GM19238 (cell line): ENCODE measurements around the gene DHRS2.

Experiments used
- DNase-seq: peaks from one replicate; pipeline ENCODE4 v3.0.0; 2011; ENCODE audit warnings: low spot score; ENCODE audit not compliant: insufficient read length

DHRS2 gene

GRCh38 chr14:23646648-23647549, 10.7 kb downstream of the DHRS2 start:
- DNase-seq = no peak

GRCh38 chr14:23647619-23648018, 11.5 kb downstream of the DHRS2 start:
- DNase-seq = no peak

DNA sequence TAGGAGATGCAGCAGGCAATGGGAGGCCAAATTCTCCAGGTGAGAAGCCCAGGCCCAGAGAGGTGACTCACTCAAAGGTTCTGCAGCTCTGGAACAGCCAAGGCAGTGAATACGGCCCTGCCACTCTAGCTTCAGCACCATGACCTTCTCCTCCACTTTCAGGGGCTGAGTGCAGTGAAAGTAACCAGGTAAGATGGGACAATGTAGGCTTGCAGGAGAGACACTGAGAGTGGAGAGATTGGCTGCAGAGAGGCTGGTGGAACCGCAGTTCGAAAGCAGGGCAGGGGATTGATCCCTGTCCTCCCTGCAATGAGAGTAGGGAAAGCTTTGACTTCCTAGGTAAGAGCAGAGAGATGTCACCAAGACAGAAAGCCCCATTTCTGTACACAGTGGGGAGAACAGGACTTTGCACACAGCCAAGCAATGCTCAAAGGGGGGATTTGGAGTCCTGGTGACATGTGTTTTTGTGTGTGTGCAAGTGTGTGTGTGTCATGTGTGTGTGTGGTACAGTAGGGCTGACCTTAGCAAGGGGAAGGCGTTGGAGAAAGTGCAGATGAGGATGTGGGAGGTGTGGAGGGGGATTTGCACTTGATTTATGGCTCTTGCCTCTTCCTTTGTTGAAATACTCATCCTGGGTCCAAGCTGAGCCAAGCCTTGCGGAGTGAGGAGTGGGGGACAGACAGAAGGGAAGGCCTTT, 12.7 kb downstream of the DHRS2 start:
- no peak for DNase-seq

DNA sequence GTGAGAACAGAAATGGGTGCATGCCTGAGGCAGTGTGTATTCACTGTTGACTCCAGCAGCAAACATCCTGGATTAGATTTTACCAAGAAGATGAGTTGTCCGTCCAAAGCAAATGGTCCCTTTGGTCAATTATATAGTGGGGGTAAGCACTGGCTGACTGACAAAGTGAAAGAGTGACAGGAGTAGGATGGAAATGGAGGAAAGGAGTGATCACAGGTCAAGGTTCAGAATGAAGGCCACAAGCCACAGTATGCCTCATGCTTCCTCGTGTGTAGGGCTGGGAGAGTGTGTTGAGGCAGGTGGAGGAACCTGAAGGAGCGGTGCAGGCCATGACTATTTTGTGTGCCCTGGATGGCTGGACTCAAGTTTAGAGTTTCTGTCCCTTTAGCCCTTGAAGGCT, 14.3 kb downstream of the DHRS2 start:
- DNase-seq = no peak

- no peak for DNase-seq
Measured at GRCh38 chr14:23653051-23653450, 16.9 kb downstream of the DHRS2 start.

- DNase-seq = no peak
Measured at GRCh38 chr14:23654231-23654630, 18.1 kb downstream of the DHRS2 start.

DNA sequence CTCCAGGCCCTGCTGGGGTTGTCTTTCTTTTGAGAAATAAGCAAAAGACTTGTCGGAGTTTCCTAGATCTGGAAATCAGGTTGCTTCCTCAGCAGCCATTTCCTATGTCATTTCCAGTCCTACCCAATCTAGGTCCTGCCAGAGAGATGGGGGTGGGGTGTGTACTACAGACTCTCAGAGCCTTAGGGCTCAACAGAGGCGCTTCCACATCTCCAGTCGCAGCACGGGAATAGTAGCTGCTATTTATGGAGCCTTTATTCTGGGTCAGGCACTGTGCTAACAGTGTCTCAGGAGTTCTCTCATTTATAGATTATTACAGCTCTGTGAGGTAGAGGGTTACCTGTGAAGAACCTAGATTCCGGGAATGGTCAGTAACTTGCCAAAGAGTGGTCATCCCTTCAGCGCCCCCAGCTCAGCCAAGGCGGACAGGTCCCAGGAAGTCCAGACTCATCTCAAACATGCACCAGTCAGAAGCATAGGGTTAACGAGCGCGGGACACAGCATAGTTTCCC, 21.9 kb downstream of the DHRS2 start:
- no peak for DNase-seq

- no peak for DNase-seq
Measured at GRCh38 chr14:23660290-23661226, 24.4 kb downstream of the DHRS2 start.

DNA sequence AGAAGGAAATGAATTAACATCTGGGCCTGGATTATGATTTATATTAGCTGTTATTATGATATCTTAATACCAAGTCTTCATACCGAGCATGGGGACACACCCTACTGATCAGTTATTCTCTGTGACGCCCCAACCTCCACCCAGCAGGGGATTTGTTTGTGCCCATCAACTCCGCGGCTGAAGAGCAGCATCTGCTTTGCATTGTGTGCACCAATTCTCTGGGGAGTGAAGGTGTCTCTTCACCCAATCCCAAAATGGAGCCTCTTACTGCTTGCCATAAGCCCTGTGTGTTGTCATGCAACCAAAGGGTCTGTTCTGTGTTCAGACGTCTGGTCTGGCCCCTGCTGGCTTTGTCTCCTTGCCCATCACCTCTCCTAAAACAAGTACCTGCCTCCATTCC, 25.4 kb downstream of the DHRS2 start:
- DNase-seq = no peak

GRCh38 chr14:23663127-23663526, 27.0 kb downstream of the DHRS2 start:
- DNase-seq = no peak

DNA sequence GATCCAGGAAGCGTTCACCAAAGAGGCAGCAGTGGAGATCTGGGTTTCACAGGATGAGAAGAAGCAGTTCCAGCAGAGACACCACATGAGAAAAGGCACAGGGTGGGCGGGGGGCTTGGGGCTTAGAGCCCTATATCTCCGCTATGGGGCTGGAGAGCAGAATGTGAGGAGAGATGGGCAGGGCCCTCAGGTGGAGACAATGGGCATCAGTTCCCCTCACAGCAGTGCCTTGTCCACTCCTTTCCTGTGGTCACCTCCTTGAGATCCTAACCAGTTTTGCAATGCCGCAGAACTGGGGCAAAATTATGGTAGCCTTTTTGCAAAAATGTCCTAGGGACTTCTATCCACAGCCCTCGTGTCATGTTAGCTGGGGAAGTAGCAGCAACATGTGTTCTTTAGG, 27.5 kb downstream of the DHRS2 start:
- DNase-seq = no peak

DNA sequence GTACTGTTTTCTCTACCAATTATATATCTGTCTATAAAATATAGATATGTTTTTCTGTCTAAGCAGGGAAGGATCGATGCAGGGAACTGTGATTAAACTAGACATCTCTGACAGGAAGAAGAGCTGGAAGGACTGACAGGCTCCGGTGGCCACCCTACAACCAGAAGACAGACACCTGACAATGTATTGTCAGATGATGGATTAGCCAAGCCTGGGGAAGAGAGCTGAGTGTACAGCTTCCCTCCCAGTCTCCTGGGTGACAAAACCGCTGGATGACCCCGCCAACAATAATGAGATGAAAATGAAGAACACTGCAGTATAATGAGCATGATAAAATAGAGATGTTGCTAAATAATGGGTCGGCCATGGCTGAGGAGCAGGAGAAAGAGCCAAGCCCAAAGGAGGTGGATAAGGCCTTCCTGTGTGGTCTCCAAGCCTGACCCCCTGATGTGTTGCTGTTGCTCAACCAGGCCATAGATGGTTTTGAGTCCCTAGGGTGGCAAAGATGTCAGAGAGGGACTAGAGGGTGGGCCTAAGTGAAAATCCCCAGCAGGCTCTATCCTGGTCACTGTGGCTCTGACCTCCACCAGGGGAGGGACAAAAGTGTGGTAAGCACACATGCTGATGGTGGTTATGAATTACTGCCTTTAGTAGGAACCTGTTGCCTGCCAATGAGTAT, 28.2 kb downstream of the DHRS2 start:
- no peak for DNase-seq

DNA sequence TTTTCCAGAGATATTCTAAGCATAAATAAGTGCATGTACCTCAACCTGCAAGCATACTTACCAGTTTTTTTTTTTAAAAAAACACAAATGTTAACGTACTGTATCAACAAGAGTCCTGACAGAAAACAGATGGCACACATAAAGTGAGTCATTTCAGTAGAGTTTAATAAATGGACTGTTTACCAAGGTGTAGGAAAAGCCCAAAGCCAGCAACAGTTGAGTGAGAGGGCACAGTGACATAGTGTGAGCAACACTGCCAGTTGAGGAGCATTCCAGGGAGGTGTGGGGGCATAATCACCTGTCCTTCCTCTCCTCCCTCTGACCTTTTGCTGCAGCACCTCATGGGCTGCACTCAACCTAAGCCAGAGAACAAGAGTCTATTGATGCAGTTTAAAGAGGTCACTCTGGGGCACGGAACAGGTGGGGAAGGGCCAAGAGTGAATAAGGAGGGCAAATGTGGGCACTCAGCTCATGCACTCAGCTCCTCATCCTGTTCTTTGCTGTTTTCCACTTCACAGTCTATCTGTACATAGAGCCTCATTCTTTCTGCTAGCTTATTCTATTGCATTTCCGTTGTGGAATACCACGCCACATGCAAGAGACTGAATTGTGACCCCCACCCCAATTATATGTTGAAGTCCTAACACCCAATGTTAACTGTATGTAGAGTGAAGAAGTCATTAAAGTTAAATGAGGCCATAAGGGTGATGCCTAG, 29.3 kb downstream of the DHRS2 start:
- no peak for DNase-seq

DNA sequence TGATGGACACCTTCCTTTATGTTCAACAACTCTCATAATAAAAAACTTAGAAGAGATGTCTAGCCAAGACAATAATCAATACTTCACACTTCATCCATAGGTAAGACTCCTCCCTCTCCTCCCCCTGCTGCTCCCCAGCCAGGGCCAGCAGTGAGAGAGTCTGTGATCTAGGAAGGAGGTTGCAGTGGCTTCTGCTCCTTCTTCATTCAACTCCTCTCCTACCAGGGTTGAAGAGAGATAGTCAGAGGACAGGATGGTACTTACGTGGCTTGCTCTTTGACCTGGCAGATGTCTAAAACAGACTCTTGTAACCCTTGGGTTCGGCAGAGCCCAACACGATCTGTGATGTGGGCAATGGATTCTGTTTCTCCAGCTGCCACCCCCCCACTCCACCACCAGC, 31.0 kb downstream of the DHRS2 start:
- DNase-seq = no peak

DNA sequence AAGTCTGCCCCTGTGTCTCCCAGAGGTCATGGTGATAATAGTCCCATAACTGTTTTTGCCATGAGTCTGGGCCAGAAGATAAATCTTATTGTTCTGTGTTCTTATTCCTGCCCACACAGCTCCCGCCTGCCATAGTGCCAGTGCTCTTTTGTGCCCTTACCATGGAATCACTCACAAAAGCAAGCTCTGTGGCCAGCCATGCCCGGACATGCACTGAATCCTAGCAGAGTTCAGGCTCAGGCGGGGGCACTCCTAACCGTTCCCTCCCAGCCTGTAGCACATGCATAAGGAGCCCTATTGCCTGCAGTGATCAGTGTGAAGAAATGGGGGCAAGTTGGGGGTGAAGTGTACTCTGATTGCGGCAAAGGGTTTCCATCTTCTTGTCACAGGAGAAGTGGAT, 33.3 kb downstream of the DHRS2 start:
- DNase-seq = no peak

GRCh38 chr14:23670481-23670880, 34.3 kb downstream of the DHRS2 start:
- no peak for DNase-seq

DNA sequence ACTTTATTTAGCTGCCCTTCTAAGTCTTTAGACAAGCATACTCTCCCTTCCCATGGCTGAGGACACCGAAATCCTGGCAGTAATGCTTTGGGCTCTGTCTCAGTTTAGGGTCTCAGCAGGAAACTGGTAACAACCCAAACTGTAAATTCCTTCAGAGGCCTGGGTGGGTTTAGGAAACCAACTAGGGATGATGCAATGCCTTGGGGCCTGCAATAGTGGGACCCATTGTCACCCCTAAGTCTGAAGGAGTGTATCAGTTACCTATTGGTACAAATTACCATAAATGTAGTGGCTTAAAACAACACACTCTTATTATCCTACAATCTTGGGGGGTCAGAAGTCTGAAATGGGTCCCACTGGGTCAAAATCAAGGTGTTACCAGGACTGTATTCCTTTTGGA, 36.0 kb downstream of the DHRS2 start:
- DNase-seq = no peak

DNA sequence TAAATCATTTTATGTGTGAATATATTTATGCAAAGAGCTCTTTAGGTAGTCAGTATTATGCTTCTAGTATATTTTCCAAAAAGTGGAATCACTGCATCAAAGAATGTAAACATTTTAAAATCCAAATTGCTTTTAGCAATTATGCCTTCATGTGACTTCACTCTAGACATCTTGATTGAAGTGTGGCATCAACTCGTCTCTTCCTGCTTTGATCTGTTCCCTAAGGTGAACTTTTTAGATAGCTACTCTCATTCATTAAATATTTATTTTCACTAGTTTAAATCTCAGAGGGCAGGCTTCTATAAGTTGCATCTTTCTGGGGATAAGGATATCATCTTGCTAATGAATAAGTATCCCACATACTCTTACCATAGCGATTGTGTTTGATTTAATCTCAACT, 39.2 kb downstream of the DHRS2 start:
- DNase-seq = no peak

- no peak for DNase-seq
Measured at GRCh38 chr14:23675906-23676305, 39.7 kb downstream of the DHRS2 start.

- no peak for DNase-seq
Measured at GRCh38 chr14:23681337-23681736, 45.2 kb downstream of the DHRS2 start.
